Neural progenitor cell (in vitro differentiated cells): ENCODE results near the gene TAS2R4. TPM values are rescaled to one million over a fixed set of nuclear protein-coding genes. Genes with fewer than 3 reads are reported as not detected.
"Not testable (repeated sequence)": the region's sequence is repeated elsewhere in the genome, so short reads cannot be mapped to it uniquely, and the experiment has no call there.

Source experiments
- DNase-seq: peaks from one replicate; pipeline ENCODE4 v3.0.0-alpha.2; 2016; ENCODE audit warnings: low spot score
- H2AFZ ChIP-seq: fragments of 200-600 bp; sonication (generic); replicated peaks from 2 replicates; pipeline ENCODE4 v1.6.1; 2016; ENCODE audit warnings: antibody characterized with exemption
- H3F3A ChIP-seq: fragments of 200-600 bp; sonication (generic); 2 replicates; pipeline ENCODE4 v1.6.1; 2016; ENCODE audit warnings: antibody characterized with exemption, low read depth
- H3K27ac ChIP-seq: fragments of 200-600 bp; sonication (generic); 2 replicates; pipeline ENCODE4 v1.5.1; 2016; ENCODE audit warnings: mild to moderate bottlenecking
- H3K27me3 ChIP-seq: fragments of 200-600 bp; sonication (generic); 2 replicates; pipeline ENCODE4 v1.6.1; 2016; ENCODE audit warnings: mild to moderate bottlenecking, moderate library complexity
- H3K36me3 ChIP-seq: fragments of 200-600 bp; sonication (generic); 2 replicates; pipeline ENCODE4 v1.5.1; 2016
- H3K4me1 ChIP-seq: fragments of 200-600 bp; sonication (generic); 2 replicates; pipeline ENCODE4 v1.6.1; 2016; ENCODE audit warnings: mixed run types
- H3K4me2 ChIP-seq: fragments of 200-600 bp; sonication (generic); 2 replicates; pipeline ENCODE4 v1.6.1; 2016
- H3K4me3 ChIP-seq: fragments of 200-600 bp; sonication (generic); 2 replicates; pipeline ENCODE4 v1.5.1; 2016
- H3K79me2 ChIP-seq: fragments of 200-600 bp; sonication (generic); 2 replicates; pipeline ENCODE4 v1.6.1; 2016; ENCODE audit warnings: low read depth
- H3K9ac ChIP-seq: fragments of 200-600 bp; sonication (generic); 2 replicates; pipeline ENCODE4 v1.6.1; 2016
- H3K9me3 ChIP-seq: fragments of 200-600 bp; sonication (generic); 2 replicates; pipeline ENCODE4 v1.5.1; 2016; ENCODE audit warnings: low read depth
- H4K20me1 ChIP-seq: fragments of 200-600 bp; sonication (generic); 2 replicates; pipeline ENCODE4 v1.6.1; 2016; ENCODE audit warnings: low read depth
- H3K27ac Mint-ChIP-seq: 3 replicates; pipeline ENCODE4 v1.8.0; 2021; ENCODE audit warnings: mixed read lengths
- H3K27me3 Mint-ChIP-seq: 2 replicates; pipeline ENCODE4 v1.8.0; 2022; ENCODE audit warnings: low read depth, mild to moderate bottlenecking, inconsistent platforms, moderate library complexity, mixed read lengths; ENCODE audit not compliant: insufficient read depth
- H3K36me3 Mint-ChIP-seq: 3 replicates; pipeline ENCODE4 v1.8.0; 2021; ENCODE audit warnings: mixed read lengths
- H3K4me1 Mint-ChIP-seq: 3 replicates; pipeline ENCODE4 v1.8.0; 2021; ENCODE audit warnings: mixed read lengths
- H3K4me3 Mint-ChIP-seq: 3 replicates; pipeline ENCODE4 v1.8.0; 2021; ENCODE audit warnings: mild to moderate bottlenecking, moderate library complexity, mixed read lengths
- H3K9me3 Mint-ChIP-seq: 3 replicates; pipeline ENCODE4 v1.8.0; 2020; ENCODE audit warnings: mixed read lengths
- EZH2 ChIP-seq: fragments of 200-600 bp; sonication (generic); IDR thresholded peaks from 2 replicates; pipeline ENCODE4 v1.6.1; 2017; ENCODE audit warnings: antibody characterized with exemption, mild to moderate bottlenecking, moderate library complexity
- EZH2phosphoT487 ChIP-seq: fragments of 200-600 bp; sonication (generic); IDR thresholded peaks from 2 replicates; pipeline ENCODE4 v1.6.1; 2017; ENCODE audit warnings: antibody characterized with exemption
- total RNA-seq: library from RNA; depleted of rRNA; stranded (reverse); fragments of >200 nt; gene quantifications from 2 replicates; pipeline ENCODE4 v1.2.3, GENCODE V29; 2015; ENCODE audit warnings: low replicate concordance
- TF ChIP-seq, protein P1 (sequence below): fragments of 200-600 bp; sonication (generic); IDR thresholded peaks from 2 replicates; pipeline ENCODE4 v1.5.1; 2017; ENCODE audit warnings: antibody characterized with exemption, mild to moderate bottlenecking

Gene TAS2R4
- total RNA-seq, 1 donor from 2014 or later: 2.8 TPM

DNA sequence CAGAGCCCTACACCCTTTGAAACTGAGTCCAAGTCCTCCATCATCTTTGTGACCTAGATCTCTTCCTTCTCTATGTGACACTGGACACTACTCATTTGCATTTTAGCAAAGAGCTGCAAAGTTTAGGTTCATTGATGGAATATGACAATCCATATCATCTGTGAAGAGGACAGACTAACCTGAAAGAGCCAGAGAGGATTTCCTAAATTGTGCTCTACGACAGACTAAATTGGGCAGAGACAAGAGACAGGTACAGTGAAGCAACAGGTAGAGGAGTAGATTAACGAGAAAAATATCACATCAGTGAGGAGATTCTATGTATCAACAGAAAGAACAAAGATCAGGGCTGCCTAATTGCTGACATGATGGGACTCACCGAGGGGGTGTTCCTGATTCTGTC, 12.7 kb upstream of the TAS2R4 start, which contains the start of gene TAS2R3:
TAS2R3 (plus strand) TSS at position 301 of the 400 bp plus-strand sequence; CDS start at position 363, 62 bp downstream.
- Mint-ChIP-seq H3K9me3 (no peaks in the 10 kb centered on the region), H3K27ac (peak within 1 kb of the TSS; percentile 1), H3K4me3 (no peak within 1 kb of the TSS), H3K36me3 (peaks cover 26% of the 10 kb centered on the region), H3K4me1 (no peaks in the 10 kb centered on the region), H3K27me3 (no peaks in the 10 kb centered on the region)
- Histone ChIP-seq H3K4me2 (no peak within 1 kb of the TSS), H3K9me3 (no peaks in the 10 kb centered on the region), H3F3A (no peaks in the 10 kb centered on the region), H2AFZ (no peak within 1 kb of the TSS), H3K79me2 (no peaks in the 10 kb centered on the region), H3K4me3 (no peak within 1 kb of the TSS), H4K20me1 (no peaks in the 10 kb centered on the region), H3K27me3 (no peaks in the 10 kb centered on the region), H3K36me3 (no peaks in the 10 kb centered on the region), H3K9ac (no peak within 1 kb of the TSS), H3K4me1 (no peaks in the 10 kb centered on the region), H3K27ac (no peak within 1 kb of the TSS)
- DNase-seq: no peak
- no peak for TF ChIP-seq EZH2phosphoT487
- no peak for TF ChIP-seq EZH2
- TF ChIP-seq, protein P1, sequence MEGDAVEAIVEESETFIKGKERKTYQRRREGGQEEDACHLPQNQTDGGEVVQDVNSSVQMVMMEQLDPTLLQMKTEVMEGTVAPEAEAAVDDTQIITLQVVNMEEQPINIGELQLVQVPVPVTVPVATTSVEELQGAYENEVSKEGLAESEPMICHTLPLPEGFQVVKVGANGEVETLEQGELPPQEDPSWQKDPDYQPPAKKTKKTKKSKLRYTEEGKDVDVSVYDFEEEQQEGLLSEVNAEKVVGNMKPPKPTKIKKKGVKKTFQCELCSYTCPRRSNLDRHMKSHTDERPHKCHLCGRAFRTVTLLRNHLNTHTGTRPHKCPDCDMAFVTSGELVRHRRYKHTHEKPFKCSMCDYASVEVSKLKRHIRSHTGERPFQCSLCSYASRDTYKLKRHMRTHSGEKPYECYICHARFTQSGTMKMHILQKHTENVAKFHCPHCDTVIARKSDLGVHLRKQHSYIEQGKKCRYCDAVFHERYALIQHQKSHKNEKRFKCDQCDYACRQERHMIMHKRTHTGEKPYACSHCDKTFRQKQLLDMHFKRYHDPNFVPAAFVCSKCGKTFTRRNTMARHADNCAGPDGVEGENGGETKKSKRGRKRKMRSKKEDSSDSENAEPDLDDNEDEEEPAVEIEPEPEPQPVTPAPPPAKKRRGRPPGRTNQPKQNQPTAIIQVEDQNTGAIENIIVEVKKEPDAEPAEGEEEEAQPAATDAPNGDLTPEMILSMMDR: no peak

DNA sequence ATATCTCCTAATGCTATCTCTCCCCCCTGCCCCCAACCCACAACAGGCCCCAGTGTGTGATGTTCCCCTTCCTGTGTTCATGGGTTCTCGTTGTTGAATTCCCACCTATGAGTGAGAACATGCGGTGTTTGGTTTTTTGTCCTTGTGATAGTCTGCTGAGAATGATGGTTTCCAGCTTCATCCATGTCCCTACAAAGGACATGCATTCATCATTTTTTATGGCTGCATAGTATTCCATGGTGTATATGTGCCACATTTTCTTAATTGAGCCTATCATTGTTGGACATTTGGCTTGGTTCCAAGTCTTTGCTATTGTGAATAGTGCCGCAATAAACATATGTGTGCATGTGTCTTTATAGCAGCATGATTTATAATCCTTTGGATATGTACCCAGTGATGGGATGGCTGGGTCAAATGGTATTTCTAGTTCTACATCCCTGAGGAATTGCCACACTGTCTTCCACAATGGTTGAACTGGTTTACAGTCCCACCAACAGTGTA, 6.3 kb upstream of the TAS2R4 start:
- not testable (repeated sequence) for H3K27me3 Mint-ChIP-seq, H3K9me3 Mint-ChIP-seq, H3K9ac ChIP-seq, DNase-seq, H3K4me3 ChIP-seq, H3K9me3 ChIP-seq, H3K79me2 ChIP-seq, H3K4me3 Mint-ChIP-seq, H3F3A ChIP-seq, H3K4me1 ChIP-seq, H3K36me3 ChIP-seq, H3K4me2 ChIP-seq, H3K4me1 Mint-ChIP-seq, H3K27ac Mint-ChIP-seq, H3K27ac ChIP-seq, H2AFZ ChIP-seq, H3K27me3 ChIP-seq, H4K20me1 ChIP-seq
- peaks cover 22% of the 10 kb centered on the region for H3K36me3 Mint-ChIP-seq

DNA sequence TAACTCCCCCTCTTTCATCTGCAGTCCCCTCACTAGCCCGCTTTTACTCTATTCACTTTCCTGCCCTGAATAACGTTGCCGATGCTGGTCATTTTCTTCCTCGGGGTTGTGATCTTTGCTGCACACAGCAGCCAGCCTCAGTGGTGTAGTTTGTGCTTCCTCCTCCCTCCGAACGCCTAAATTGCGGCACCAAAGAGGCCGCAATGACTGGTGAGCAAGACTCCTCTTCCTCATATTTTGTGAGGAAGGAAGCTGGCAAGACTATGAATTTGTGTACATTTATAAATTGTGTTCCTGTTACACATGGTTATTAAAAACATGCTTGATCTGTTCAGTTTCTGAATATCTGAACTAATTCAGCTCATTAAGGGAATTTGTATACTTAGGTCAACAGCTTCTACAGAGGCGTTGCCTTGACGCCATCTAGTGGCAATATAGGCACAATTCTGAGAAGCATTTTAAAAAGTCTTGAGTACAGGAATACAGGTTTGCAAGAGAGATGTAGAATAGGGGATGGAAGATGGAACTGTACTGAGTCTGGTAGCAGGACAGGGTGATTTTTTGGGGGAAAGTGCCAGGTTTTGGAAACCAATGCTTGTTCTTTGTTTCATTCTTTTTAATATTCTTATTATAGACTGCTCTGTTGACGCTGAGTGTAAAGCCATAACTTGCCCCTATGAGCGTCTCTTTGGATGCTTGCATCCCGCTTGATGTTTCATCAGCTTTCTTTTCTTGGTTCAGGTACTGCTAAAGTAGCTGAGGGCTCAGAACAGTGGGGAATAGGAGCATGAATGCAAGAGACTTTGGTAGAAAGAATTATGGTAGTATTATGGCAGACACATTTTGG, 9.5 kb downstream of the TAS2R4 start:
- no peak overlapping the region for H3K27ac Mint-ChIP-seq

More for the DNA sequence above, 9.5 kb downstream of the TAS2R4 start:
- Histone ChIP-seq H3K79me2 (no peaks in the 10 kb centered on the region), H3K36me3 (no peaks in the 10 kb centered on the region), H3K4me3 (no peak overlapping the region), H3K4me2 (no peak overlapping the region), H3F3A (no peaks in the 10 kb centered on the region), H3K27ac (no peak overlapping the region), H3K9ac (no peak overlapping the region), H2AFZ (no peak overlapping the region), H3K9me3 (no peaks in the 10 kb centered on the region), H3K4me1 (no peaks in the 10 kb centered on the region), H3K27me3 (no peaks in the 10 kb centered on the region), H4K20me1 (no peaks in the 10 kb centered on the region)
- Mint-ChIP-seq H3K4me1 (no peaks in the 10 kb centered on the region), H3K27me3 (no peaks in the 10 kb centered on the region), H3K36me3 (peaks cover under 1% of the 10 kb centered on the region), H3K9me3 (no peaks in the 10 kb centered on the region), H3K4me3 (no peak overlapping the region)
- DNase-seq: peak; percentile 62
- TF ChIP-seq, protein P1: peak; percentile 90
- TF ChIP-seq EZH2: no peak
